ENCODE data around the gene E2F7. TPM values are rescaled to one million over a fixed set of nuclear protein-coding genes. Genes with fewer than 3 reads are reported as not detected.

Gene E2F7
- total RNA-seq, 1 experiment from 2014 or later, result 19.5 TPM

DNA sequence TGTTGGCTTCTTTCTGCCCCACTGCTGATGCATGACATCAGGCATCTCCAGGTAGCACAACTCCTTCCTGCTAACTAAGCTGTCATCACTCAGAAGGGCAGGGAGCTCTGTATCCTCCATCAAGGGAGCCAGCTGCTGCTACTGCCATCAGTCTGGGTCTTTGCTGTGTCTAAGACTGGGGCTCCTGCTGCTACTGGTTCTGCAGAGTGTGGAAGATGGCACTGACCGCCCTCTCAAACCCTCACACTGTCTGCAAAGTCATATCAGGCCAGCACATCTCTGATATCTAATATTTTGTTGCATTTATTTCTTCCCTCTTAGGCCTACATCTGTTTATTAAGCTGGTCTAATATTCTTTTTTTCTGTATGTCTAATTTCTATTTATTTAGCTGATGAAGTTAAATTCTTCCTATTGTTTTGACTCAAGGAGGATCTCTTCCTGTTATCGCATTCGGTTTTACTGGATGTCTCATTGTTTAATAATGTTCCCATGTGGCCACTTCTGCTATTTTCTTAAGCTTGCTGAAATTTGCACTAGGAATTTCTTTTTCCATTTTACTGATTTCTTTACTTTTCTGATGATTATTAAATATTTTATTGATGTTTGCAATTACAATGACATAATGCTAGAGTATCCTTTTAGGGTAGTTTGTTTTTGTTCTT is 7.6 kb upstream of the E2F7 start:
- Histone ChIP-seq H3K9me2 (ENCODE audit: insufficient read depth) (no peaks in the 10 kb centered on the region), H3K36me3 (ENCODE audit: control insufficient read depth in 1 of 2, insufficient read depth in 2 of 2, low read length in 2 of 2) (no peaks in the 10 kb centered on the region), H3K27me3 (ENCODE audit: insufficient read depth, low read length) (no peaks in the 10 kb centered on the region), H3K79me2 (ENCODE audit: insufficient read depth, low read length) (no peaks in the 10 kb centered on the region), H3K9ac (ENCODE audit: low read length) (no peak overlapping the region), H4K20me1 (ENCODE audit: insufficient read depth) (no peaks in the 10 kb centered on the region), H3K4me3 (replicated peaks in 1 of 2; ENCODE audit: low read depth in 1 of 2, low read length in 2 of 2) (no peak overlapping the region), H3K9me3 (ENCODE audit: control insufficient read depth in 1 of 2, insufficient read depth in 1 of 2, low read depth in 1 of 2, low read length in 2 of 2) (no peaks in the 10 kb centered on the region), H2AFZ (ENCODE audit: low read depth, low read length, poor library complexity, severe bottlenecking) (no peak overlapping the region), H3K27ac (ENCODE audit: low read depth, low read length) (no peak overlapping the region), H3K4me1 (ENCODE audit: control insufficient read depth in 1 of 2, insufficient read depth in 2 of 2, low read length in 2 of 2) (no peaks in the 10 kb centered on the region), H3K4me2 (ENCODE audit: low read length) (no peak overlapping the region)
- POLR2A ChIA-PET, result no interaction called here
- CTCF ChIA-PET, result no interaction called here
- ATAC-seq (no peak), DNase-seq (ENCODE audit: low read depth, low spot score) (no peak)
- intact Hi-C loops (cut with micrococcal nuclease), result no loop called here
- no TSS peak for BruUV-seq (replicated peaks)
- RAD21 ChIA-PET (ENCODE audit: low non-redundant PET in 1 of 2, low total read pairs in 2 of 2, uncharacterized antibody in 2 of 2, unreplicated experiment in 2 of 2), result no interaction called here
- TF ChIP-seq EZH2phosphoT487 (IDR thresholded peaks at IDR 0.05; ENCODE audit: borderline replicate concordance) (no peak), FOSL1 (IDR thresholded peaks at IDR 0.05; ENCODE audit: low read depth) (no peak), EGR1 (IDR thresholded peaks at IDR 0.05; ENCODE audit: low read depth) (no peak)

- Histone ChIP-seq H4K20me1 (ENCODE audit: insufficient read depth) (no peaks in the 10 kb centered on the region), H3K79me2 (ENCODE audit: insufficient read depth, low read length) (no peaks in the 10 kb centered on the region), H3K4me3 (replicated peaks in 1 of 2; ENCODE audit: low read depth in 1 of 2, low read length in 2 of 2) (no peak overlapping the region), H2AFZ (ENCODE audit: low read depth, low read length, poor library complexity, severe bottlenecking) (no peak overlapping the region), H3K4me1 (ENCODE audit: control insufficient read depth in 1 of 2, insufficient read depth in 2 of 2, low read length in 2 of 2) (peaks cover 5 to 9% of the 10 kb centered on the region in 2 experiments; a peak in 2 of 4 replicates), H3K9me3 (ENCODE audit: control insufficient read depth in 1 of 2, insufficient read depth in 1 of 2, low read depth in 1 of 2, low read length in 2 of 2) (no peaks in the 10 kb centered on the region), H3K27me3 (ENCODE audit: insufficient read depth, low read length) (no peaks in the 10 kb centered on the region), H3K9me2 (ENCODE audit: insufficient read depth) (no peaks in the 10 kb centered on the region), H3K9ac (ENCODE audit: low read length) (no peak overlapping the region), H3K27ac (ENCODE audit: low read depth, low read length) (no peak overlapping the region), H3K36me3 (ENCODE audit: control insufficient read depth in 1 of 2, insufficient read depth in 2 of 2, low read length in 2 of 2) (no peaks in the 10 kb centered on the region), H3K4me2 (ENCODE audit: low read length) (no peak overlapping the region)
- POLR2A ChIA-PET, result no interaction called here
- RAD21 ChIA-PET (ENCODE audit: low non-redundant PET in 1 of 2, low total read pairs in 2 of 2, uncharacterized antibody in 2 of 2, unreplicated experiment in 2 of 2), result no interaction called here
- TF ChIP-seq SRF (IDR thresholded peaks at IDR 0.05; ENCODE audit: low read depth) (no peak), ZFX (IDR thresholded peaks at IDR 0.05) (no peak), ELF1 (IDR thresholded peaks at IDR 0.05; ENCODE audit: borderline replicate concordance, low read depth) (no peak)
- TF ChIP-seq, protein P1, sequence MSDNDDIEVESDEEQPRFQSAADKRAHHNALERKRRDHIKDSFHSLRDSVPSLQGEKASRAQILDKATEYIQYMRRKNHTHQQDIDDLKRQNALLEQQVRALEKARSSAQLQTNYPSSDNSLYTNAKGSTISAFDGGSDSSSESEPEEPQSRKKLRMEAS (IDR thresholded peaks at IDR 0.05), result no peak
- no peak for ATAC-seq
- CTCF ChIA-PET, result no interaction called here
- no peak for DNase-seq (ENCODE audit: low read depth, low spot score)
- intact Hi-C loops (cut with micrococcal nuclease), result no loop called here
- BruUV-seq (replicated peaks), result no TSS peak
Measured at GRCh38 chr12:77070800-77071449, 5.6 kb upstream of the E2F7 start.
